Epithelial cell of proximal tubule (primary cell): ENCODE results near the gene RANBP17. TPM values are rescaled to one million over a fixed set of nuclear protein-coding genes. Genes with fewer than 3 reads are reported as not detected.
A peak's percentile ranks its signal among the peaks of the same experiment; 100 is the strongest.

Experiments used
- DNase-seq: peaks from one replicate; pipeline ENCODE4 v3.0.0-alpha.2; 2011; ENCODE audit warnings: low read depth
- H3K4me3 ChIP-seq: 2 replicates; pipeline ENCODE4 v1.5.1; 2011; ENCODE audit warnings: low read depth, mild to moderate bottlenecking, low read length
- total RNA-seq: library from RNA; depleted of rRNA; stranded (reverse); fragments of >200 nt; gene quantifications from 2 replicates; pipeline ENCODE4 v1.2.3, GENCODE V29; 2015
- TF ChIP-seq, protein P1 (sequence below): conservative IDR thresholded peaks from 2 replicates; pipeline ENCODE4 v1.5.1; 2012; ENCODE audit warnings: low read depth, mild to moderate bottlenecking, low read length

RANBP17 gene
- total RNA-seq, 1 donor from 2014 or later: 15.0 TPM

DNA sequence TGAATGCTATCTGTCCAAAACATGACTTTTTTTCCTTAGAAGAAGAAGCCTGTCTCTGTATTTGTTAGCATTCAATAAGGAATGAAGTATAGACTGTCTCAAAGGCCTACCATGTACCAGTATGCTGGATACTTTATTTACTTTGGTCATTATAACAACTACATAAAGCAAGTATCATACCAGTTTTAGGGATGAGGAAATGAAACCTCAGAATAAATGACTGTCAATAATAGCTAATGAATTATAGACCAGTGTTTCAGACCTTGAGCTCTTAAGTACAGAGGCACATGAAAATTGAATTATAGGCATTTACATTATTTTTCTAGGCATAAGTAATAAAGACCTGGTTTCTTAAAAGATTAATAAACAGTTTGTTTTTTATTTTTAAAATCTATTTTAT is 280.8 kb downstream of the RANBP17 start:
- TF ChIP-seq, protein P1, sequence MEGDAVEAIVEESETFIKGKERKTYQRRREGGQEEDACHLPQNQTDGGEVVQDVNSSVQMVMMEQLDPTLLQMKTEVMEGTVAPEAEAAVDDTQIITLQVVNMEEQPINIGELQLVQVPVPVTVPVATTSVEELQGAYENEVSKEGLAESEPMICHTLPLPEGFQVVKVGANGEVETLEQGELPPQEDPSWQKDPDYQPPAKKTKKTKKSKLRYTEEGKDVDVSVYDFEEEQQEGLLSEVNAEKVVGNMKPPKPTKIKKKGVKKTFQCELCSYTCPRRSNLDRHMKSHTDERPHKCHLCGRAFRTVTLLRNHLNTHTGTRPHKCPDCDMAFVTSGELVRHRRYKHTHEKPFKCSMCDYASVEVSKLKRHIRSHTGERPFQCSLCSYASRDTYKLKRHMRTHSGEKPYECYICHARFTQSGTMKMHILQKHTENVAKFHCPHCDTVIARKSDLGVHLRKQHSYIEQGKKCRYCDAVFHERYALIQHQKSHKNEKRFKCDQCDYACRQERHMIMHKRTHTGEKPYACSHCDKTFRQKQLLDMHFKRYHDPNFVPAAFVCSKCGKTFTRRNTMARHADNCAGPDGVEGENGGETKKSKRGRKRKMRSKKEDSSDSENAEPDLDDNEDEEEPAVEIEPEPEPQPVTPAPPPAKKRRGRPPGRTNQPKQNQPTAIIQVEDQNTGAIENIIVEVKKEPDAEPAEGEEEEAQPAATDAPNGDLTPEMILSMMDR: no peak
- DNase-seq: no peak
- no peak overlapping the region for H3K4me3 ChIP-seq

DNA sequence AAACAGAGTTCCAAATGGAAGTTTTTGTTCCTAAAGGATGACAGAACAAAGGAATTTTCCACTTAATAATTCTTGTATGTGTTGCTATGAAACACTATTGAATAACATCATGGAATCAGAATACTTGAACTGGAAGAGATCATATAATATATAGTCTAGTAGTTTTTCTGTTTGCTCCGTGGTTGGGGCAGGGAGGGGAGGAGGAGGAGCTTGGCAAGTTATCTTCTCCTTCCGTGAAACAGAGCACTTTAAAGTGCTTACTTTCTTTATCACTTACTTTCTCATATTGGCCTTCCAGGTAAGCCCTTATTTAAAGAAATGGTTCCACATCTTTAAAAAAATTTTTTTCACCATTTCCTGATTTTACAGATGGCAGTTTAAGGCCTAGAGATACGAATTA is 281.4 kb downstream of the RANBP17 start:
- TF ChIP-seq, protein P1: no peak
- no peak for DNase-seq

DNA sequence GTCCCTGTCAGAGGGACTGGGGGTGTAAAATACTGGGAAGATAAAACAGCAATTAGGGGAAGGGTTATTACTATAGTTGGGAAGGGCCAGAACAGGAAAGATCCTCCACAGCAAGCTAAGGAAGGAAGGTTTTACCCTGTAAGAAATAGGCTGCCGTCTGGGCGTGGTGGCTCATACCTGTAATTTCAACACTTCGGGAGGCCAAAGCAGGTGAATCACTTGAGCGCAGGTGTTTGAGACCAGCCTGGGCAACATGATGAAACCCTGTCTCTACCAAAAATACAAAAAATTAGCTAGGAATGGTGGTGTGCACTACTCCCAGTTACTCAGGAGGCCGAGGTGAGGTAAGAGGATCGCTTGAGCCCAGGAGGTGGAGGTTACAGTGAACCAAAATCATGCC is 282.1 kb downstream of the RANBP17 start:
- no peak for DNase-seq
- no peak overlapping the region for H3K4me3 ChIP-seq
- TF ChIP-seq, protein P1: no peak

More for the DNA sequence above, 281.4 kb downstream of the RANBP17 start:
- no peak overlapping the region for H3K4me3 ChIP-seq

DNA sequence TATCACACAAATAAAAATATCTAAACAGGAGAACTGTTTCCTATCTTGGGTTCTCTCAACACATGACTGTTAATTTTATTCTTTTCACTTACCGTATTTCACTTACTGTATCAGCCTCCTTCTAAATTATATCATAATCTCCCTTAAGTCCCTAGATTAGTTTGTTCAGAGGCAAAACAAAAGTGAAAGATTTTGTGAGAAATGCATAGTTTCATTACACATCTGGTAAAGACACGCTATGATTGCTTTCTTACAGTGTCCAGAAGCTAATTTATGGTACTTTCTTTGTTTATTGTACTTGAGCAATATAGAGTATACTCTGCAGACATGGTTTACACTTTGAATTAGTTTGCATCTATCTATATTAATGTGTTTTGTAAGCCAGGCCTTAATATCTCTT is 287.5 kb downstream of the RANBP17 start:
- DNase-seq: no peak
- H3K4me3 ChIP-seq: no peak overlapping the region
- TF ChIP-seq, protein P1: no peak

DNA sequence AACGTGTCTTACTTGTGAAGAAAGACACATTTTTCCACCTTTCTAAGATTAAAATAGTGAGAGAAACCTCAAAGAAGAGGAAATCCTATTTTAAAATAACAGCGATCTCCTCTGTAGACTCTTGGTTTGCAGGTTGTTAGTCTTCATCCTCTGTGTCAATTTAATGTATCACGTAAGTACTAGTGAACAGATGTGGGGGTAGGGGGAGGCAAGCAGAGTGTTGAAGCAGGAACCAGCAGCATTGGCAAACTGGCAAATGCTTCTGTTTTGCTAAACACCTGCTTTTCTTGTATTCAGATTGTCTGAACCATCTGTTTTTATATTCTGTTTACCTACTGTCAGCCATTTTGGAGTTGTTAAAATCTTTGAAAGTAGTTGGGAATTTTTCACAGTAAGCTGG is 288.0 kb downstream of the RANBP17 start:
- DNase-seq: no peak
- TF ChIP-seq, protein P1: no peak
- H3K4me3 ChIP-seq: no peak overlapping the region

DNA sequence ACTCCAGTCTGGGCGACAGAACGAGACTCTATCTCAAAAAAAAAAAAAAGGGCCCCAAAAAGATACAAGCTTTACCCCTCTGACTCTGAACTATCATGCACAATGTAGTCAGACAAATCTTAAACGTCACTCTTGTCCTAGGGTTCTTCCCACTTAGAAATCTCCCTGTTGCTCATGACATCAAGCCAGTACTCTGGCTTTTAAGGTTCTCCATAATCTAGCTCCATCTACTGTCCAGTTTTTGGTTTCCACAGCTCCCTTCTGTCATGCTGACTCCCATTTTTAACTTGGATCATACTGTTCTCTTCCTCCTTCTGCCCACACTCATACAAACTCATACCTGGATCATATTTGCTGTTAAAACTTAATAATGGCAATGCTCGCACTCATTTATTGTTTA is 290.6 kb downstream of the RANBP17 start:
- no peak for DNase-seq
- TF ChIP-seq, protein P1: peak; percentile 55
- H3K4me3 ChIP-seq: no peak overlapping the region

DNA sequence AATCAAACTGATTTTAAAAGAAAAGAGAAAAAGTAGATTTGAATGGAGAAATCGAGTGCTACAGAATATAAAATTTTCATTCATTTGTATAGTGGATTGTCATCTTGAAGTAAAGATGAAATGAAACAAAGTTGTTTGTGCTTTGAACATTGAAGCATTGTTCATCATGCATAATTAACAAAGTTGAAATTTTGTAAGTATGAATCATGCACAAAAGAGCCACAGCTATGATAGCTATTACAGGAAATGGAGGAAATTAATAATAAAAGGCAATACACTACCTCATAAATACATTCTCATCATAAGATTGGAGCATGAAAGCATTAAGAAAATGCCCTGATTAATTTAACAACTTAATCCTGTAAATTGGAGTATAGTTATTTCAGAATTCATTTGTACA is 293.8 kb downstream of the RANBP17 start:
- no peak for DNase-seq
- TF ChIP-seq, protein P1: no peak
- H3K4me3 ChIP-seq: no peak overlapping the region
